PC-9 (cell line): Measurements from ENCODE around the gene SERPINH1. TPM values are rescaled to one million over a fixed set of nuclear protein-coding genes. Genes with fewer than 3 reads are reported as not detected.

Experiments used
- BruUV-seq: library from RNA; stranded (reverse); fragments of 400-500 nt; replicated peaks from 2 replicates; lab custom pipeline; 2021; lab: Mats Ljungman, UMichigan
- CTCF ChIA-PET: fragments of 300-600 bp; sonication (Branson Sonifier 250); formaldehyde crosslinking; loops from one replicate; lab custom pipeline; 2022; ENCODE audit warnings: antibody characterized with exemption; lab: Charles Lee
- POLR2A ChIA-PET: fragments of 300-600 bp; sonication (Branson Sonifier 250); formaldehyde crosslinking; loops from one replicate; lab custom pipeline; 2022; ENCODE audit warnings: antibody characterized with exemption; ENCODE audit not compliant: unreplicated experiment; lab: Charles Lee
- DNase-seq, 2 experiments: peaks; one replicate each; pipeline versions ENCODE4 v3.0.0 to v3.0.0-alpha.2; 2015 to 2022; ENCODE audit warnings: mixed read lengths in 1 of 2
- H2AFZ ChIP-seq: fragments of 200-600 bp; sonication (generic); 2 replicates; pipeline ENCODE4 v1.8.1; 2017; ENCODE audit warnings: antibody characterized with exemption
- H3F3A ChIP-seq: fragments of 200-600 bp; sonication (generic); 2 replicates; pipeline ENCODE4 v1.8.1; 2017; ENCODE audit warnings: antibody characterized with exemption, mild to moderate bottlenecking, low read depth; ENCODE audit not compliant: insufficient read depth
- H3K27ac ChIP-seq: fragments of 200-600 bp; sonication (generic); 2 replicates; pipeline ENCODE4 v1.6.1; 2016; ENCODE audit warnings: mixed run types
- H3K27me3 ChIP-seq: fragments of 200-600 bp; sonication (generic); 2 replicates; pipeline ENCODE4 v1.6.1; 2016; ENCODE audit warnings: low read depth, mixed run types; ENCODE audit not compliant: insufficient read depth
- H3K36me3 ChIP-seq: fragments of 200-600 bp; sonication (generic); 2 replicates; pipeline ENCODE4 v1.6.1; 2016; ENCODE audit warnings: low read depth, mixed run types
- H3K4me1 ChIP-seq: fragments of 200-600 bp; sonication (generic); replicated peaks from 2 replicates; pipeline ENCODE4 v1.6.1; 2016; ENCODE audit warnings: mixed run types; ENCODE audit not compliant: insufficient read depth
- H3K4me2 ChIP-seq: fragments of 200-600 bp; sonication (generic); 2 replicates; pipeline ENCODE4 v1.6.1; 2017; ENCODE audit warnings: mixed run types
- H3K4me3 ChIP-seq: fragments of 200-600 bp; sonication (generic); 2 replicates; pipeline ENCODE4 v1.6.1; 2016; ENCODE audit warnings: mixed run types
- H3K79me2 ChIP-seq: fragments of 200-600 bp; sonication (generic); 2 replicates; pipeline ENCODE4 v1.6.1; 2017; ENCODE audit warnings: low read depth, mixed run types
- H3K9me2 ChIP-seq: fragments of 200-600 bp; sonication (generic); 2 replicates; pipeline ENCODE4 v1.8.1; 2017; ENCODE audit warnings: mild to moderate bottlenecking; ENCODE audit not compliant: insufficient read depth
- H3K9me3 ChIP-seq: fragments of 200-600 bp; sonication (generic); 2 replicates; pipeline ENCODE4 v1.8.1; 2016; ENCODE audit warnings: low read depth; ENCODE audit not compliant: insufficient read depth
- H4K20me1 ChIP-seq: fragments of 200-600 bp; sonication (generic); 2 replicates; pipeline ENCODE4 v1.8.1; 2017; ENCODE audit not compliant: insufficient read depth
- EZH2 ChIP-seq: fragments of 200-600 bp; sonication (generic); IDR thresholded peaks from 2 replicates; pipeline ENCODE4 v1.8.0; 2017; ENCODE audit warnings: antibody characterized with exemption, low read depth
- intact Hi-C: fragments of 100-400 bp; cut with micrococcal nuclease; formaldehyde crosslinking; loops from one replicate; pipeline ENCODE4 v1.10.0; 2022; ENCODE audit not compliant: unreplicated experiment
- total RNA-seq: library from RNA; stranded (reverse); gene quantifications from 2 replicates; pipeline ENCODE4 v1.2.3, GENCODE V29; 2021
- TF ChIP-seq, protein P1 (sequence below): fragments of 200-600 bp; sonication (generic); conservative IDR thresholded peaks from 2 replicates; pipeline ENCODE4 v1.6.1; 2017; ENCODE audit warnings: mixed run types, antibody characterized with exemption, mild to moderate bottlenecking, moderate library complexity

The SERPINH1 gene
- total RNA-seq, 1 experiment from 2014 or later: 152 TPM

DNA sequence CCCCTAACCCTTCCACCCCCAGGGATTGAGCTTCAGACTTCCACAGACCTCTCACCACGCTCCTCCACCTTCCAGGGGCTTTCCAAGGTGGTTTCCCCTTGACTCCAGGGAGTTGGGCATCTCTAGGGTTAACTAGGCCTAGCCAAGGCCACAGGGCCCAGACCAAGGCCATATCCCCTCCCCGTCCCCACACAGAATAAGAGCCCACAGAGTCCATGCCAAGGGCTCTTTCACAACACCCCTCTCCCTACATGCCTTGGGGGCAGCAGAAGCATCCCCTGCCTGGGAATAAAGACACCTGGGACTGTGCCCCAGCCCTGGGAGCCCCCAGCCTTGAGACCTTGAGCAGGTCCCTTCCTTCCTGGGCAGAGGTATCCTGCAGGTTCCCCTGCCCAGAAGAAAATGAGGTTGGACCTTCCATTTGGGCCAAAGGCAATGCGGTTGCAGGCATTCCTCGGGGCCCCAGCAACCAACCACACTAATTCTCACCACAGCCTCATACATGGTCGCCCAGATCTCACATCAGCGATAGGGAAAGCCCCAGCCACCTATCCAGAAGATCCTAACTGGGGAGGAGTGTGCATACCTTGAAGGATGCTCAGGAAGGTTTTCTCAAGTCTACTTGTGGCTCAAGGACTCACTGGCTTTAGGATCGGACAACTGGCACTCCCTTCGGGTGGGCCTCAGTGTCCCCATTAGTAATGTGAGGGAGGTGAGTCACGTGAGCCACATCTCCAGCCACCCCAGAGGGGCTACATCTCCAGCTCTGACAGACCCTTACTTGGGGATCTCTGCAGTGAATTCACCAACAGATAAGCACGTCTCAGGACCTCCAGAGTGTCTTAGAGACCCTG is 38.0 kb upstream of the SERPINH1 start:
- H3K27ac ChIP-seq: no peak overlapping the region
- no peaks in the 10 kb centered on the region for H3K9me2 ChIP-seq
- DNase-seq: no peak
- peaks cover 15% of the 10 kb centered on the region; the same call in 1 of the 2 replicates for H3K27me3 ChIP-seq
- ChIA-PET CTCF (no interaction called here), POLR2A (interaction anchor here (0.6 kb wide), 2 partner anchors 14 to 24 kb away, joined by 4 read pairs; no protein-coding TSS in a partner anchor)
- H3K36me3 ChIP-seq: no peaks in the 10 kb centered on the region
- no peaks in the 10 kb centered on the region for H3K9me3 ChIP-seq
- H2AFZ ChIP-seq: no peak overlapping the region
- no peaks in the 10 kb centered on the region for H4K20me1 ChIP-seq
- intact Hi-C loops: loop anchor here (2.0 kb wide), 1 partner anchor 25 kb away; no protein-coding TSS in a partner anchor
- H3K79me2 ChIP-seq: no peaks in the 10 kb centered on the region
- no peaks in the 10 kb centered on the region for H3F3A ChIP-seq
- peaks cover 12% of the 10 kb centered on the region; the same call in 1 of the 2 replicates for H3K4me1 ChIP-seq
- TF ChIP-seq EZH2: no peak
- TF ChIP-seq, protein P1, sequence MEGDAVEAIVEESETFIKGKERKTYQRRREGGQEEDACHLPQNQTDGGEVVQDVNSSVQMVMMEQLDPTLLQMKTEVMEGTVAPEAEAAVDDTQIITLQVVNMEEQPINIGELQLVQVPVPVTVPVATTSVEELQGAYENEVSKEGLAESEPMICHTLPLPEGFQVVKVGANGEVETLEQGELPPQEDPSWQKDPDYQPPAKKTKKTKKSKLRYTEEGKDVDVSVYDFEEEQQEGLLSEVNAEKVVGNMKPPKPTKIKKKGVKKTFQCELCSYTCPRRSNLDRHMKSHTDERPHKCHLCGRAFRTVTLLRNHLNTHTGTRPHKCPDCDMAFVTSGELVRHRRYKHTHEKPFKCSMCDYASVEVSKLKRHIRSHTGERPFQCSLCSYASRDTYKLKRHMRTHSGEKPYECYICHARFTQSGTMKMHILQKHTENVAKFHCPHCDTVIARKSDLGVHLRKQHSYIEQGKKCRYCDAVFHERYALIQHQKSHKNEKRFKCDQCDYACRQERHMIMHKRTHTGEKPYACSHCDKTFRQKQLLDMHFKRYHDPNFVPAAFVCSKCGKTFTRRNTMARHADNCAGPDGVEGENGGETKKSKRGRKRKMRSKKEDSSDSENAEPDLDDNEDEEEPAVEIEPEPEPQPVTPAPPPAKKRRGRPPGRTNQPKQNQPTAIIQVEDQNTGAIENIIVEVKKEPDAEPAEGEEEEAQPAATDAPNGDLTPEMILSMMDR: no peak
- BruUV-seq: no TSS peak
- no peak overlapping the region for H3K4me3 ChIP-seq
- H3K4me2 ChIP-seq: no peak overlapping the region

DNA sequence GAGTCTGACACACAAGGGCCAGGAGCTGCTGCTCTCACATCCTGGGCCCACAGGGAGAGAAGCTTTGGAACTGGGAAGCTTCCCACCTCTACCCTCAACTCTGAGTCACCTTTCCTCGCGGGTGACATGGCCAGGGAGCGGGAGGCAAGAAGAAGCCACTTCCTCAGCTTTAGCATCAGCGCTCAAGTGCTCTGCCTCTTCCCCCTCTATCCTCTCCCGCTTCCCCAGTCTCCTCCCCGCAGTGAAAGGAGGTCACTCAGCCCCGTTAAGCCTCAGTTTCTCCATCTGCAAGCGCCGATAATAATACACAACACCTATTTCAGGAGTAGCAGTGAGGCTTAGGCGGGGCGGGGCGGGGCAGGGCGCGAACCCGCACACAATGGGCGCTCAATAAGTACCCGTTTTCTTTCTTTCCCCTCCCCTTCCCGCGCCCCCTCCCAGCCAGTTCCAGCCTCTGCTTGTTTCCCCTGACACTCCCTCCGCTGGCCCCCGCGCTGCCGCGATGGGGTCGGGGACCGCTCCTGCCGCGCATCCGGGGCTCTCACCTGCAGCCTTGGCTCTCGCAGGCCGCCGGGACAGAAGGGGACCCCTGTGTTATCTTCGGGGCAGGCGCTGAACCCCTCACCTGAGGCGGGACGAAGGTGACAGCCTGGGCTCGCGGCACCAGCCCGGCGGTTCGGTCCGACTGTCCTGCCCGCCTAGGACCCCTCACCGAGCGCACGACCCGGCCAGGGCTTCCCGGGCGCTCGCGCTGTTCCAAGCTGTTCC is 37.2 kb upstream of the SERPINH1 start:
- H2AFZ ChIP-seq: peak overlapping the region; percentile 70; the same call in 1 of the 2 replicates
- POLR2A ChIA-PET: no interaction called here

More for the DNA sequence above, 37.2 kb upstream of the SERPINH1 start:
- Histone ChIP-seq H3F3A (no peaks in the 10 kb centered on the region), H3K4me3 (peak overlapping the region; percentile 58), H3K4me2 (peak overlapping the region; percentile 89), H3K27ac (no peak overlapping the region), H3K9me3 (no peaks in the 10 kb centered on the region), H4K20me1 (no peaks in the 10 kb centered on the region), H3K79me2 (no peaks in the 10 kb centered on the region), H3K9me2 (no peaks in the 10 kb centered on the region), H3K36me3 (no peaks in the 10 kb centered on the region), H3K27me3 (peaks cover 15% of the 10 kb centered on the region; the same call in 1 of the 2 replicates), H3K4me1 (peaks cover 12% of the 10 kb centered on the region; the same call in 1 of the 2 replicates)
- no peak for DNase-seq
- CTCF ChIA-PET: interaction anchor here (1.1 kb wide), 1 partner anchor 9 kb away, joined by 5 read pairs; no protein-coding TSS in a partner anchor
- no TSS peak for BruUV-seq
- intact Hi-C loops: loop anchor here (2.0 kb wide), 1 partner anchor 26 kb away; no protein-coding TSS in a partner anchor
- no peak for TF ChIP-seq EZH2
- TF ChIP-seq, protein P1: no peak
